Astrocyte (in vitro differentiated cells and primary cell): ENCODE data around the gene PLIN4. TPM values are rescaled to one million over a fixed set of nuclear protein-coding genes. Genes with fewer than 3 reads are reported as not detected.

Experiments used
- DNase-seq: peaks from one replicate; pipeline ENCODE4 v3.0.0-alpha.2; 2010; ENCODE audit warnings: low read depth
- FAIRE-seq: peaks from 2 replicates; lab custom pipeline; 2011; peaks lifted over from hg19 to GRCh38; lab: Jason Lieb, UNC
- H2AFZ ChIP-seq: 2 replicates; pipeline ENCODE4 v1.6.0; 2012; ENCODE audit warnings: low read depth, low read length, inconsistent platforms
- H3K27ac ChIP-seq: 2 replicates; pipeline ENCODE4 v1.5.1; 2011; ENCODE audit warnings: low read depth, low read length, inconsistent platforms
- H3K27me3 ChIP-seq: 2 replicates; pipeline ENCODE4 v1.6.0; 2011; ENCODE audit warnings: low read length, inconsistent platforms; ENCODE audit not compliant: insufficient read depth
- H3K36me3 ChIP-seq: 2 replicates; pipeline ENCODE4 v1.5.1; 2011; ENCODE audit warnings: low read length, inconsistent platforms; ENCODE audit not compliant: insufficient read depth
- H3K4me1 ChIP-seq: 2 replicates; pipeline ENCODE4 v1.5.1; 2011; ENCODE audit warnings: low read length, inconsistent platforms; ENCODE audit not compliant: insufficient read depth
- H3K4me2 ChIP-seq: 2 replicates; pipeline ENCODE4 v1.6.0; 2012; ENCODE audit warnings: low read length, inconsistent platforms
- H3K4me3 ChIP-seq: 2 replicates; pipeline ENCODE4 v1.5.1; 2011; ENCODE audit warnings: low read depth, mild to moderate bottlenecking, low read length, inconsistent platforms; ENCODE audit not compliant: insufficient read depth
- H3K79me2 ChIP-seq: 2 replicates; pipeline ENCODE4 v1.6.0; 2012; ENCODE audit warnings: mild to moderate bottlenecking, low read length, inconsistent platforms; ENCODE audit not compliant: insufficient read depth
- H3K9ac ChIP-seq: 2 replicates; pipeline ENCODE4 v1.6.0; 2012; ENCODE audit warnings: mild to moderate bottlenecking, low read length, inconsistent platforms
- H3K9me3 ChIP-seq: 2 replicates; pipeline ENCODE4 v1.5.1; 2012; ENCODE audit warnings: low read depth, mild to moderate bottlenecking, low read length, inconsistent platforms; ENCODE audit not compliant: insufficient read depth
- H4K20me1 ChIP-seq: 2 replicates; pipeline ENCODE4 v1.6.0; 2012; ENCODE audit warnings: low read length, inconsistent platforms; ENCODE audit not compliant: insufficient read depth
- H3K27ac Mint-ChIP-seq: one replicate; pipeline ENCODE4 v1.8.0; 2021; ENCODE audit warnings: mild to moderate bottlenecking, mixed read lengths; ENCODE audit not compliant: unreplicated experiment
- H3K27me3 Mint-ChIP-seq: one replicate; pipeline ENCODE4 v1.8.0; 2021; ENCODE audit warnings: low read depth, mixed read lengths; ENCODE audit not compliant: unreplicated experiment
- H3K36me3 Mint-ChIP-seq: one replicate; pipeline ENCODE4 v1.8.0; 2021; ENCODE audit warnings: low read depth, mixed read lengths; ENCODE audit not compliant: unreplicated experiment
- H3K4me1 Mint-ChIP-seq: one replicate; pipeline ENCODE4 v1.8.0; 2021; ENCODE audit warnings: low read depth, mixed read lengths; ENCODE audit not compliant: unreplicated experiment
- H3K4me3 Mint-ChIP-seq: one replicate; pipeline ENCODE4 v1.8.0; 2021; ENCODE audit warnings: mild to moderate bottlenecking, moderate library complexity, mixed read lengths; ENCODE audit not compliant: unreplicated experiment
- H3K9me3 Mint-ChIP-seq: one replicate; pipeline ENCODE4 v1.8.0; 2021; ENCODE audit warnings: mild to moderate bottlenecking, mixed read lengths; ENCODE audit not compliant: unreplicated experiment
- EZH2 ChIP-seq: IDR thresholded peaks from 2 replicates; pipeline ENCODE4 v1.6.1; 2012; ENCODE audit warnings: mild to moderate bottlenecking, low read length, inconsistent platforms; ENCODE audit not compliant: insufficient read depth
- total RNA-seq: library from RNA; stranded (reverse); gene quantifications from 2 replicates; pipeline ENCODE4 v1.2.1, GENCODE V29; 2021
- TF ChIP-seq, protein P1 (sequence below): IDR thresholded peaks from 2 replicates; pipeline ENCODE4 v1.5.1; 2011; ENCODE audit warnings: low read depth, mild to moderate bottlenecking, inconsistent platforms, low read length, moderate library complexity; ENCODE audit not compliant: insufficient read depth

PLIN4 gene
- total RNA-seq, 1 donor from 2014 or later: 0.05 TPM

DNA sequence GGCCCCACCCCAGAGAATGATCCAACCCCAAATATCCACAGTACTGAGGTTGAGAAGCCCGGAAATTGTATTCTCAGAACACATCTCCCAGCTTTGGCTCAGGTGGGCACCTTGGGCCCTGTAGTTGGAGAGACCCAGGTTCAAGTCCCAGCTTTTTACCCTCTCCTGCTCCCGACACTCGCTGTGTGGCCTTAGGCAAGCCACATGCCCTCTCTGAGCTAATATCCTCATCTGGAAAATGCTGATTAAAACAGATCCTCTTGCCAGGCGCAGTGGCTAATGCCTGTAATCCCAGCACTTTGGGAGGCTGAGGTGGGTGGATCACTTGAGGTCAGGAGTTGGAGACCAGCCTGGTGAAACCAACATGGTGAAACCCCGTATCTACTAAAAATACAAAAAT is 2.6 kb downstream of the PLIN4 start:
- H2AFZ ChIP-seq: no peak overlapping the region
- Mint-ChIP-seq H3K4me3 (no peak overlapping the region), H3K4me1 (no peaks in the 10 kb centered on the region), H3K9me3 (peaks cover 3% of the 10 kb centered on the region), H3K36me3 (no peaks in the 10 kb centered on the region), H3K27ac (no peak overlapping the region), H3K27me3 (peaks cover 24% of the 10 kb centered on the region)
- no peak overlapping the region for H3K27ac ChIP-seq
- no peak for FAIRE-seq
- H3K4me1 ChIP-seq: no peaks in the 10 kb centered on the region
- H3K9me3 ChIP-seq: no peaks in the 10 kb centered on the region
- H3K27me3 ChIP-seq: no peaks in the 10 kb centered on the region
- no peak for DNase-seq
- H3K9ac ChIP-seq: no peak overlapping the region
- no peaks in the 10 kb centered on the region for H4K20me1 ChIP-seq
- no peaks in the 10 kb centered on the region for H3K79me2 ChIP-seq
- no peak for TF ChIP-seq EZH2
- TF ChIP-seq, protein P1, sequence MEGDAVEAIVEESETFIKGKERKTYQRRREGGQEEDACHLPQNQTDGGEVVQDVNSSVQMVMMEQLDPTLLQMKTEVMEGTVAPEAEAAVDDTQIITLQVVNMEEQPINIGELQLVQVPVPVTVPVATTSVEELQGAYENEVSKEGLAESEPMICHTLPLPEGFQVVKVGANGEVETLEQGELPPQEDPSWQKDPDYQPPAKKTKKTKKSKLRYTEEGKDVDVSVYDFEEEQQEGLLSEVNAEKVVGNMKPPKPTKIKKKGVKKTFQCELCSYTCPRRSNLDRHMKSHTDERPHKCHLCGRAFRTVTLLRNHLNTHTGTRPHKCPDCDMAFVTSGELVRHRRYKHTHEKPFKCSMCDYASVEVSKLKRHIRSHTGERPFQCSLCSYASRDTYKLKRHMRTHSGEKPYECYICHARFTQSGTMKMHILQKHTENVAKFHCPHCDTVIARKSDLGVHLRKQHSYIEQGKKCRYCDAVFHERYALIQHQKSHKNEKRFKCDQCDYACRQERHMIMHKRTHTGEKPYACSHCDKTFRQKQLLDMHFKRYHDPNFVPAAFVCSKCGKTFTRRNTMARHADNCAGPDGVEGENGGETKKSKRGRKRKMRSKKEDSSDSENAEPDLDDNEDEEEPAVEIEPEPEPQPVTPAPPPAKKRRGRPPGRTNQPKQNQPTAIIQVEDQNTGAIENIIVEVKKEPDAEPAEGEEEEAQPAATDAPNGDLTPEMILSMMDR: no peak
- no peak overlapping the region for H3K4me2 ChIP-seq
- H3K36me3 ChIP-seq: no peaks in the 10 kb centered on the region
- H3K4me3 ChIP-seq: no peak overlapping the region

DNA sequence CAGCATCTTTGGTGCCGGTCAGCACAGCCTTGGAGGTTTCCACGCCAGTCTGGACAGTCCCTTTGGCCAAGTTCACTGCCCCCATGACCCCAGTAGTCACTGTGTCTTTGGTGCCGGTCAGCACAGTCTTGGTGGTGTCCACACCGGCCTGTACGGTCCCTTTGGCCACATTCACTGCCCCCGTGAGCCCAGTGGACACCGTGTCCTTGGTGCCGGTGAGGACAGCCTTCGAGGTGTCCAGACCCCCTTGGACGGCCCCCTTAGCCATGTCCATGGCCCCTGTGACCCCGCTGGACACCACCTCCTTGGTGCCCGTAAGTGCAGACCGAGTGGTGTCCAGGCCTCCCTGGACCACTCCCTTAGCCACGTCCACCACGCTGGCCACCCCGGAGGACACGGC is 5.0 kb downstream of the PLIN4 start:
- Histone ChIP-seq H3K27ac (no peak overlapping the region), H2AFZ (no peak overlapping the region), H3K9me3 (no peaks in the 10 kb centered on the region), H3K27me3 (no peaks in the 10 kb centered on the region), H3K36me3 (no peaks in the 10 kb centered on the region), H3K79me2 (no peaks in the 10 kb centered on the region), H3K4me3 (no peak overlapping the region), H3K4me2 (no peak overlapping the region), H3K9ac (no peak overlapping the region), H4K20me1 (no peaks in the 10 kb centered on the region), H3K4me1 (no peaks in the 10 kb centered on the region)
- Mint-ChIP-seq H3K4me1 (no peaks in the 10 kb centered on the region), H3K9me3 (no peaks in the 10 kb centered on the region), H3K27ac (no peak overlapping the region), H3K4me3 (no peak overlapping the region), H3K36me3 (no peaks in the 10 kb centered on the region), H3K27me3 (peaks cover 18% of the 10 kb centered on the region)
- no peak for TF ChIP-seq EZH2
- TF ChIP-seq, protein P1: no peak
- DNase-seq (no peak), FAIRE-seq (no peak)

DNA sequence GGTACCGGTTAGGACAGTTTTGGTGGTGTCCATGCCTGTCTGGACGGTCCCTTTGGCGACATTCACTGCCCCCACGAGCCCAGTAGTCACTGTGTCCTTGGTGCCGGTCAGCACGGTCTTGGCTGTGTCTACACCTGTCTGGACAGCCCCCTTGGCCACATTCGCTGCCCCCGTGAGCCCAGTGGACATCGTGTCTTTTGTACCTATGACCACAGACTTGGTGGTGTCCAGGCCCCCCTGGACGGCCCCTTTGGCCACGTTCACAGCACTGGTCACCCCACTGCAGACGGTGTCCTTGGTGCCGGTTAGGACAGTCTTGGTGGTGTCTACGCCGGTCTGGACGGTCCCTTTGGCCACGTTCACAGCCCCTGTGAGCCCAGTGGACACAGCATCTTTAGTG is 6.2 kb downstream of the PLIN4 start:
- Histone ChIP-seq H3K36me3 (no peaks in the 10 kb centered on the region), H3K27ac (no peak overlapping the region), H3K4me2 (no peak overlapping the region), H2AFZ (no peak overlapping the region), H4K20me1 (no peaks in the 10 kb centered on the region), H3K4me1 (peaks cover 2% of the 10 kb centered on the region), H3K9ac (no peak overlapping the region), H3K79me2 (no peaks in the 10 kb centered on the region), H3K27me3 (no peaks in the 10 kb centered on the region), H3K9me3 (no peaks in the 10 kb centered on the region), H3K4me3 (no peak overlapping the region)
- Mint-ChIP-seq H3K36me3 (no peaks in the 10 kb centered on the region), H3K27ac (no peak overlapping the region), H3K4me3 (no peak overlapping the region), H3K9me3 (no peaks in the 10 kb centered on the region), H3K4me1 (no peaks in the 10 kb centered on the region), H3K27me3 (peaks cover 18% of the 10 kb centered on the region)
- no peak for DNase-seq
- no peak for FAIRE-seq
- TF ChIP-seq, protein P1: no peak
- TF ChIP-seq EZH2: no peak
